Activated T-helper 17 cell treated with anti-CD3 and anti-CD28 coated beads, Interleukin-2, amount 50 U/mL, for 72 hours (primary cell): ENCODE data around the gene NLGN4X. TPM values are rescaled to one million over a fixed set of nuclear protein-coding genes. Genes with fewer than 3 reads are reported as not detected.

Source experiments
- ATAC-seq: fragments of 150-1000 bp; cut with Tn5 transposase; replicated peaks from 2 replicates; pipeline ENCODE4 v1.10.0; 2021; ENCODE audit warnings: mild to moderate bottlenecking, moderate library complexity
- H3K27ac Mint-ChIP-seq: one replicate; pipeline ENCODE4 v1.8.0; 2022; ENCODE audit warnings: mixed read lengths
- H3K27me3 Mint-ChIP-seq: one replicate; pipeline ENCODE4 v1.8.0; 2022; ENCODE audit warnings: mixed read lengths
- H3K36me3 Mint-ChIP-seq: one replicate; pipeline ENCODE4 v1.8.0; 2022; ENCODE audit warnings: low read depth, mild to moderate bottlenecking, mixed read lengths
- H3K4me1 Mint-ChIP-seq: one replicate; pipeline ENCODE4 v1.8.0; 2022; ENCODE audit warnings: mixed read lengths
- H3K4me3 Mint-ChIP-seq: one replicate; pipeline ENCODE4 v1.8.0; 2022; ENCODE audit warnings: mild to moderate bottlenecking, mixed read lengths
- H3K9me3 Mint-ChIP-seq: one replicate; pipeline ENCODE4 v1.8.0; 2022; ENCODE audit warnings: mixed read lengths
- total RNA-seq, 2 donors: library from RNA; stranded (reverse); gene quantifications; one replicate each; pipeline ENCODE4 v1.2.3, GENCODE V29; 2022

The NLGN4X gene
- total RNA-seq, 2 donors from 2014 or later: not detected

DNA sequence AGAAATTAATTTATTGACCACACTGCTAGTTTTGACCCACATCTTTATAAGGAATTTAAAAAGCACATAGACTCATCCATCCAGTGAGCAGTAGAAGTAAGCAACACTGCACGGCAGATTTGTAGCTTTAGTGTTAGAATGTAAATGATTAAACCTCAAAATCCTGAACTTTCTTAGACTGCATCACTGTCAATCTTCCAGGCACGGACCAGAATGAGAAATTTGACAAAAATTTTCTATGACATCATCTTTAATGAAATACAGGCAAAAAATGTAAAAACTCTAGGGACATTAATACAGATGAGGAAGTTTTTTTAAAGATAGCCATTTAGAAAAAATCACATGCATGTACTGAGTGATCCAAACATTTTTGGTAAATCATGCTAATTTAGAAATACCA is 29.2 kb downstream of the NLGN4X start:
- no peaks in the 10 kb centered on the region for H3K9me3 Mint-ChIP-seq
- no peak overlapping the region for H3K4me3 Mint-ChIP-seq
- no peaks in the 10 kb centered on the region for H3K4me1 Mint-ChIP-seq
- no peaks in the 10 kb centered on the region for H3K27me3 Mint-ChIP-seq
- no peak overlapping the region for H3K27ac Mint-ChIP-seq
- ATAC-seq: no peak
- no peaks in the 10 kb centered on the region for H3K36me3 Mint-ChIP-seq

DNA sequence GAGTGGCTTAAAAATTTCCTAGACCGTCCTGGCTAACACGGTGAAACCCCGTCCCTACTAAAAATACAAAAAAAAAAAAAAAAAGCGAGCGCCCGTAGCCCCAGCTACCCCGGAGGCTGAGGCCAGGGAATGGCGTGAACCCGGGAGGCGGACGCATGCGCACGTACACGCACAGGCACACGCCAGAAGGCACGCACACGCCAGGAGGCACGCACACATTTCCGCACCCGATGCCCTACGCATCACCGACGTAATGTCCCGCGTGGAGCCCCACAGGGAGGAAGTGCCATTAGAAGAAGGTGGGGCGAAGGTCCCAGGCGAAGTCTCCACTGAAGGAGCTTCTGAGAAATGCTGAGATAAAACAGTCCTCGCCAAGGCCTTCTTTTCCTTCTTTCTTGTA is 41.4 kb downstream of the NLGN4X start:
- Mint-ChIP-seq H3K4me3 (no peak overlapping the region), H3K27ac (no peak overlapping the region), H3K4me1 (no peaks in the 10 kb centered on the region), H3K27me3 (no peaks in the 10 kb centered on the region), H3K9me3 (no peaks in the 10 kb centered on the region), H3K36me3 (no peaks in the 10 kb centered on the region)
- no peak for ATAC-seq

DNA sequence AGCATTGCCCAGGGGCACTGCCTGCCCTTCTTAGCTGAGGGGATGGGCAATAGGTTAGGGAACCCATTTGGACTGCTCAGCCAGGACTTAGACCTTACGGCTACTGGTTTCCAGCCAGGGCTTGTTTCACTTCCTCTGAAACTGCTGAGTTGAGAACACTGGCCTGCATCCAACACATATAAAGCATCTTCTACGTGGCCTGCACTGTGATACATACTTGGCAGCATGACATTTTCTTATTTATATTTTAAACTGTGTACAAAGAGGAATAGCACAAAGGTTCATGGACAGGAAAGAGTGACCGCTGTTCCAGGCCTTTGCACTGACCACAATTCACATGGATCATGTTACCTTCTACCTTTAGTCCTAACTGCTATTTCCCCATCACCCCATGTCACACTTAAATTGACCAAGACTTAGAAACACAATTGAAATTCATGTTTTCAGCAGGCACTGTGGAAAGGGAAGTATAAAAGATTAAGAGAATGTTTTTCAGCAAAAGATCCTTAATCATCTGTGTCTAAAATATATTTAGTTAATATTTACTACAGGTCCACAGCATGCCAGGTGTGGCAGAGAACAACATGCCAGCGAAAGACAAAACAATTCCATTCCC is 43.7 kb downstream of the NLGN4X start:
- H3K9me3 Mint-ChIP-seq: no peaks in the 10 kb centered on the region
- ATAC-seq: no peak
- H3K36me3 Mint-ChIP-seq: no peaks in the 10 kb centered on the region
- no peaks in the 10 kb centered on the region for H3K27me3 Mint-ChIP-seq
- no peak overlapping the region for H3K27ac Mint-ChIP-seq
- no peaks in the 10 kb centered on the region for H3K4me1 Mint-ChIP-seq
- no peak overlapping the region for H3K4me3 Mint-ChIP-seq

DNA sequence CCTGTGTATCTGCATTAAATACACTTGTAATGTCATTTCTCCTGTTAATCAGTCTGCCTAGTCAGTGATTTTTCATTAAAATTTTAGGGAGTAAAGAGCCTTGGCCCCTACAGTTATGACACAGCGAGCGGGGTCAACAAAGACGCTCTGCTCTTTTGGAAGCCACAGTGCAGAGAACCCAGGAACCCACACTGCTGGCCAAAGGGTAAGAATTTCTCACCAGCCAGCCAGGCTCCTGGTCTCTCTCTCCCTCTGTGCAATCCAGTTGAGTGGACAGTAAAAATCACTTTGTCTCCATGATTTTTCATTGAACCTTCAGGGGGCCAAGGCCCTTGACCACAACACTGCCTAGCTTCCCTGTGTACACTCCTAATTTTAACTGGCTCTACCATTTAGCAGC is 52.8 kb downstream of the NLGN4X start:
- no peaks in the 10 kb centered on the region for H3K36me3 Mint-ChIP-seq
- H3K9me3 Mint-ChIP-seq: peaks cover 3% of the 10 kb centered on the region

GRCh38 chrX:6170424-6170823 is 58.2 kb downstream of the NLGN4X start:
- Mint-ChIP-seq H3K27me3 (peaks cover 4% of the 10 kb centered on the region), H3K4me1 (no peaks in the 10 kb centered on the region), H3K27ac (no peak overlapping the region), H3K4me3 (no peak overlapping the region), H3K36me3 (no peaks in the 10 kb centered on the region), H3K9me3 (peaks cover 3% of the 10 kb centered on the region)
- no peak for ATAC-seq

More for the DNA sequence above, 52.8 kb downstream of the NLGN4X start:
- peaks cover 4% of the 10 kb centered on the region for H3K27me3 Mint-ChIP-seq
- no peak for ATAC-seq
- no peak overlapping the region for H3K27ac Mint-ChIP-seq
- no peaks in the 10 kb centered on the region for H3K4me1 Mint-ChIP-seq
- H3K4me3 Mint-ChIP-seq: no peak overlapping the region

- no peak for ATAC-seq
- Mint-ChIP-seq H3K36me3 (no peaks in the 10 kb centered on the region), H3K4me3 (no peak overlapping the region), H3K9me3 (peaks cover 3% of the 10 kb centered on the region), H3K4me1 (no peaks in the 10 kb centered on the region), H3K27ac (no peak overlapping the region), H3K27me3 (peaks cover 4% of the 10 kb centered on the region)
Observed at GRCh38 chrX:6169407-6169806, 59.3 kb downstream of the NLGN4X start.

DNA sequence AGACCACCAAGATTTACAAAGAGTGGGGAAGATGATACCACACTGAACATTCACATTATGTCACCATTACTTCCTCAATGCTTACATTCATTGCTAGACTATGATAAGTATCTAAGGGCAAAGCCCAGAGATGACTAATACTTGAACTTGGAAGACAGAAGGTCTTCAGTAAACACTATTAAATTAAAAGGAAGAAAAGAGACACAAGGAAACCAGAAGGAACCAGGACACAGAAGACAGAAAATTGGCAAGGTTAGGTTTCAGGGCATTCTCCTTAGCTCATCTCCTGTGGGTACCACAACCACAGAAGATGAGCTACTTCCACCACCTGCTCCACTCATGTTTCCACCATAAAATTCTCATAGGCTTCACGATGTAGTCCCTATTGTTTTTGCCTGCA is 64.9 kb downstream of the NLGN4X start:
- no peaks in the 10 kb centered on the region for H3K4me1 Mint-ChIP-seq
- H3K27me3 Mint-ChIP-seq: no peaks in the 10 kb centered on the region
- no peaks in the 10 kb centered on the region for H3K9me3 Mint-ChIP-seq
- no peak overlapping the region for H3K27ac Mint-ChIP-seq
- H3K4me3 Mint-ChIP-seq: no peak overlapping the region
- no peaks in the 10 kb centered on the region for H3K36me3 Mint-ChIP-seq
- no peak for ATAC-seq

- H3K4me3 Mint-ChIP-seq: no peak overlapping the region
- no peaks in the 10 kb centered on the region for H3K27me3 Mint-ChIP-seq
- no peaks in the 10 kb centered on the region for H3K9me3 Mint-ChIP-seq
- H3K27ac Mint-ChIP-seq: no peak overlapping the region
- ATAC-seq: no peak
- H3K36me3 Mint-ChIP-seq: no peaks in the 10 kb centered on the region
- no peaks in the 10 kb centered on the region for H3K4me1 Mint-ChIP-seq
Observed at GRCh38 chrX:6159468-6159867, 69.2 kb downstream of the NLGN4X start.

DNA sequence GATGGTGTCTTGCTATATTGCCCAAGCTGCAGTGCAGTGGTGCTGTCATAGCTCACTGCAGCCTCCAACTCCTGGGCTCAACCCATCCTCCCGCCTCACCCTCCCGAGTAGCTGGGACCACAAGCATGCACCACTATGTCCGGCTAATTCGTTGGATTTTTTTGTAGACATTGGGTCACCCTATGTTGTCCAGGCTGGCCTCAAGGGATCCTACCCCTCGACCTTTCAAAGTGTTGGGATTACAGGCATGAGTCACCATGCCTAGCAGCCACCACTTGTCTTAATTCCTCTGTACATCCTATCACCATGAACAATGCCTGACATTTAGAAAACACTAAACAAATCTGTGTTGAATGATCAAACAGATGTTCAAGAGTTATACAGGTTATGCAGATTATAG is 76.7 kb downstream of the NLGN4X start:
- Mint-ChIP-seq H3K4me3 (no peak overlapping the region), H3K4me1 (no peaks in the 10 kb centered on the region), H3K9me3 (peaks cover 3% of the 10 kb centered on the region), H3K27me3 (no peaks in the 10 kb centered on the region), H3K36me3 (no peaks in the 10 kb centered on the region), H3K27ac (no peak overlapping the region)
- no peak for ATAC-seq

DNA sequence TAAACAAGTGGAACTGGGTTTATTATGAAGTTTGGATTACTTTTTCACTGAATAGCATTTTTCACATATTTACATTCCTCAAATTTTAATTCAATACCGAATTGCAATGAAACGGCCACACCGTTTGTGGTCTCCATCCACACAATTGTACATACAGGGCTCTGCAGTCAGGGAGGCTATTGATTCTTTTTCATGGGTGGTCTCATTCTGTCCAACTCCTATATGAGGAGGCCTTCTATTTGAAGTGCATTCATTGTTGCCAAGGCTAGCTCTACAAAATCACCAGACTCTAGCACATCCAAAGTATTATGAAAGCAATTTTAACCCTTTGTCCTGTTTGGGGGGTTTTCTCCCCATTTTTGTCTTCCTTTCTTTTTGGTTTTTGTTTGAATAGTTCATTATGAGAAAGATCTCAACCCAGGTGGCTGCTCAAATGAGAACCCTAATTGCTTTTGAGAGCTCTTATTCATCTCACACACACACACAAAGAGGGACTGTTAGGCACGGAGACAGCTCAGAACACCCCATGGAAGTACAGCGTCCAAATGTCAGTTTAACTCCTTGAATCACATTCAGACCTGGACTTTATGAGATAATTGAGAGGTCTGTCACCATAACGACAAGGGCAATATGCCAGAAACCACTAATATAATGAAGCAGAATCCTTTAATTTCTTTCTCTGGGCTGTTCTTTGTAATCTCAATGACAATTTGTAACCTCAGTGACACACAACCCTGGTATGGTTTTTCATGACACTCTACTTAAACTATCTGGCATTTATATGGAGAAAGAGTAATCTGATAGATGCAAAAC is 79.4 kb downstream of the NLGN4X start:
- H3K9me3 Mint-ChIP-seq: peaks cover 3% of the 10 kb centered on the region
- no peak overlapping the region for H3K4me3 Mint-ChIP-seq
- H3K27ac Mint-ChIP-seq: no peak overlapping the region
- no peaks in the 10 kb centered on the region for H3K27me3 Mint-ChIP-seq
- H3K36me3 Mint-ChIP-seq: no peaks in the 10 kb centered on the region
- ATAC-seq: no peak
- H3K4me1 Mint-ChIP-seq: no peaks in the 10 kb centered on the region

GRCh38 chrX:6134255-6134654 is 94.4 kb downstream of the NLGN4X start:
- peaks cover 3% of the 10 kb centered on the region for H3K9me3 Mint-ChIP-seq
- H3K27me3 Mint-ChIP-seq: no peaks in the 10 kb centered on the region
- H3K4me1 Mint-ChIP-seq: no peaks in the 10 kb centered on the region
- H3K27ac Mint-ChIP-seq: no peak overlapping the region
- H3K4me3 Mint-ChIP-seq: no peak overlapping the region
- no peak for ATAC-seq
- H3K36me3 Mint-ChIP-seq: no peaks in the 10 kb centered on the region

DNA sequence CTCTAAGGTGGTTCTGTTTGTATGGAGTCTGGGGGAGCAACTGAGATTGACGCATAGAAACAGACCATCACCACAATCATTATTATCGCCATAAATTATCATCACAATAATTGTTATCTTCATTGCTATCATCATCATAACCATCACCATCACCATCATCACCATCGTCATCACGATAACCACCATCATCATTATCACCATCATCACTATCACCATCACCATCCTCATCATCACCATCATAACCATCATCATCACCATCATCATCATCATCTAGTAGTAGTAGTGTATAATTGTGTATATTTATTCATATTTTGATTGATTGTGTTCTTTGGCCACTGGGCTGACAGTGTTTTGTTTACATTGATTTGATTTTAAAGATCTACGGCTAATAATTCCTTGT is 95.7 kb downstream of the NLGN4X start:
- Mint-ChIP-seq H3K27me3 (no peaks in the 10 kb centered on the region), H3K9me3 (peaks cover 3% of the 10 kb centered on the region), H3K36me3 (no peaks in the 10 kb centered on the region), H3K4me3 (no peak overlapping the region), H3K4me1 (no peaks in the 10 kb centered on the region), H3K27ac (no peak overlapping the region)
- no peak for ATAC-seq

DNA sequence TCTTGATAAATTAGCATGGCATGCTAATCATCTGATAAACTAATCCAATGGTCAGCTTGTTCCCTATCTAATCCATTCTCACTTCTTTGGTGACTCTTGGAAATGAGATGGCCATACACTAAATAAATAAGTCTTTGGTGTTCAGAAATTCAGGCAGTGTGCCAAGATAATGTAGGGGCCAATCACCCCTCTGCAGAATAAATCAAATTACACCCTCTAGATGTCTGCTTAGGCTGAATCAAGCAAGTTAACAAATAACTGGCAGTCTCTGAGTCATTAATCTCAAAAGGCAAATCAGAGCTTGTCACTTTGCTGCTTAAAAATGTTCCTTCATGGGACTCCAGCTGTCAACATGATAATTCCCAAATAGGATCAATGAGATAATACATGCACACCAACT is 97.4 kb downstream of the NLGN4X start:
- no peak for ATAC-seq
- no peaks in the 10 kb centered on the region for H3K36me3 Mint-ChIP-seq
- H3K4me1 Mint-ChIP-seq: no peaks in the 10 kb centered on the region
- no peaks in the 10 kb centered on the region for H3K27me3 Mint-ChIP-seq
- H3K4me3 Mint-ChIP-seq: no peak overlapping the region
- no peak overlapping the region for H3K27ac Mint-ChIP-seq
- peaks cover 3% of the 10 kb centered on the region for H3K9me3 Mint-ChIP-seq

GRCh38 chrX:6129195-6129594 is 99.5 kb downstream of the NLGN4X start:
- Mint-ChIP-seq H3K27ac (no peak overlapping the region), H3K9me3 (no peaks in the 10 kb centered on the region), H3K4me1 (no peaks in the 10 kb centered on the region), H3K36me3 (no peaks in the 10 kb centered on the region), H3K27me3 (no peaks in the 10 kb centered on the region), H3K4me3 (no peak overlapping the region)
- no peak for ATAC-seq

DNA sequence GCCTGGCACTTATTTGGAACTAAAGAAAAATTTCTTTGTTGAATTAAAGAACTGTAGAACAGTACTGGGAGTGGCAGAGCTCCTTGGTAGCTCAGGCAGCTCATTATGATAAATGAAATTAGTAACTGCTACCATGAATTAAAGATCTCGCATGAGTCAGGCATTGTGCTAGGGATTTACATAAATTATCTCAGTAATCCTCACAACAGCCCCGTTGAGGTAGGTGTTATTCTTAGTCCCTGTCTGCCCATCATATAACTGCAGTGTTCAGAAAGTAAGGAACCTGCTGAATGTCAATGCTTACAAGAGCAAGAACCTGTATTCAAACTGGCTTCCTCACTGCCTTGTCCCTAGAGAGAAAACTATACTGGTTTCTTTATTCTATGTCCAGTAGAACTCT is 108.3 kb downstream of the NLGN4X start:
- Mint-ChIP-seq H3K36me3 (no peaks in the 10 kb centered on the region), H3K27ac (no peak overlapping the region), H3K4me3 (no peak overlapping the region), H3K9me3 (peaks cover 5% of the 10 kb centered on the region), H3K4me1 (no peaks in the 10 kb centered on the region), H3K27me3 (no peaks in the 10 kb centered on the region)
- ATAC-seq: no peak
